ENCODE data around the gene RABGAP1. TPM values are rescaled to one million over a fixed set of nuclear protein-coding genes. Genes with fewer than 3 reads are reported as not detected.
A peak's percentile ranks its signal among the peaks of the same experiment; 100 is the strongest.

The RABGAP1 gene
- total RNA-seq, 1 donor from 2014 or later: 60.2 TPM

DNA sequence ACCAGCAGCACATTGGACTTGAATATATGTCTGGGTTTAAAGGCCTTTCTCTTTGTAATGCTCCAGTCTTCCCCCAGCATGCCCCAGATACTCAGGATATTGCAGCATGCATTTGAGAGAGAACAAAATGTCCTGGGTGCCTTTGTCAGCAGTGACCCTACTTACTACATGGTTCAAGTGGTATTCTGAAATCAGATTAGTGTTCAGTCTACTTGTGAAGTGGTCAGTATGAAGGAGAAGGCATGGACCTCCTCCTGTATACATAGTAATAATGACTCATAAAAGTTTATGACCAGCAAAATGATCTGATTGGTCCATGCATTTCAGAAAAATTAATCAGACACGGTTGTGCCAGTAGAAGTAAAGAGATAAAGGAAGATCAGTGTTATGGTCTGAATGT, 118.0 kb downstream of the RABGAP1 start:
- Histone ChIP-seq H3K9me3 (no peaks in the 10 kb centered on the region), H3K4me1 (peaks cover 9% of the 10 kb centered on the region), H3K4me3 (no peak overlapping the region), H3K36me3 (no peaks in the 10 kb centered on the region), H3K27ac (peak overlapping the region; percentile 2), H3K27me3 (no peaks in the 10 kb centered on the region)
- intact Hi-C loops (cut with DNase I): no loop called here
- no peak for DNase-seq (ENCODE audit: extremely low spot score in 2 of 2)
- TF ChIP-seq CTCF (IDR thresholded peaks at IDR 0.05) (no peak), POLR2A (IDR thresholded peaks at IDR 0.05) (no peak), POLR2AphosphoS5 (IDR thresholded peaks at IDR 0.05; ENCODE audit: insufficient read depth in 1 of 2, low read depth in 1 of 2) (no peak)

DNA sequence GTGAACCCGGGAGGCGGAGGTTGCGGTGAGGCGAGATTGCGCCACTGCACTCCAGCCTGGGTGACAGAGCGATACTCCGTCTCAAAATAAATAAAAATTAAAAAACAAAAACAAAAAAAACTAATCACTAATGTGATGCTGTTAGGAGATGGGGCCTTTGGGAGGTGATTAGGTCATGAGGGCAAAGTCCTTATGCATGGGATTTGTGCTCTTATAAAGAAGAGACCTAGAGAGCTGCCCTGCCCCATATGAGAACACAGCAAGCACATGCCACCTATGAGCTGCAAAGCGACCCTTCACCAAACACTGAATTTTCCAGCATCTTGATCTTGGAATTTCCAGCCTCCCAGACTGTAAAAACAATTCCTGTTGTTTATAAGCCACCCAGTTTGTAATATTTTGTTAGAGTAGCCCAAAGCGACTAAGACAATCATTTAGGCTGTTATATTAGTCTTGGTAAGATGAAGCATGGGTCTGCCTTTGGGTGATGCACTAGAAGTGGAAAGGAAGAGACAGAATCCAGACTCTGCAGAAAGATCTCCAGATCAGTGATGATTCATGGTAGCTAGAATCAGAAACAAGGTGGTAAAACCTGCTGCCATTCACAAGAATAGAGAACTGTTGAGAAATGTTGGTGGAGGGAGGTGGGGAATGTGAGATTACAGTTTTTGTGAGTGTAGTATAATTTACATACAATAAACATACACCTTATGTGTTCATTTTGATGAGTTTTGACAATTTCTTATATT, 118.8 kb downstream of the RABGAP1 start:
- TF ChIP-seq POLR2A (IDR thresholded peaks at IDR 0.05) (no peak), CTCF (IDR thresholded peaks at IDR 0.05) (no peak), POLR2AphosphoS5 (IDR thresholded peaks at IDR 0.05; ENCODE audit: insufficient read depth in 1 of 2, low read depth in 1 of 2) (no peak)
- H3K27ac ChIP-seq: peak overlapping the region; percentile 2
- no peak for DNase-seq (ENCODE audit: extremely low spot score in 2 of 2)
- intact Hi-C loops (cut with DNase I): no loop called here
- H3K36me3 ChIP-seq: no peaks in the 10 kb centered on the region
- H3K4me3 ChIP-seq: no peak overlapping the region
- no peaks in the 10 kb centered on the region for H3K9me3 ChIP-seq
- H3K27me3 ChIP-seq: no peaks in the 10 kb centered on the region
- peaks cover 9% of the 10 kb centered on the region for H3K4me1 ChIP-seq

DNA sequence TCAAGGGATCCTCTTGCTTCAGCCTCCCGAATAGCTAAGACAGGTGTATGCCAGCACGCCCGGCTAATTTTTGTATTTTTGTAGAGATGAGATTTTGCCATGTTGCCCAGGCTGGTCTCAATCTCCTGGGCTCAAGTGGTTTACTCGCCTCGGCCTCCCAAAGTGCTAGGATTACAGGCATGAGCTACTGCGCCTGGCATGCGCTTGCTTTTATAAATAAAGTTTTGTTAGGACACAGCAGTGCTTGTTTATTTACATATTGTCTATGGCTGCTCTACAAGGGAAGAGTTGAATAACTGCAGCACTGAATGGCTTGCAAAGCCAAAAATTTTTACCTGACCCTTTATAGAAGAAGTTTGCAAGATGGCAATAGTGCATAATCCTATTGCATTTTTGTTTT, 120.4 kb downstream of the RABGAP1 start:
- Histone ChIP-seq H3K9me3 (no peaks in the 10 kb centered on the region), H3K4me1 (peaks cover 9% of the 10 kb centered on the region), H3K27ac (no peak overlapping the region), H3K27me3 (no peaks in the 10 kb centered on the region), H3K4me3 (no peak overlapping the region), H3K36me3 (peaks cover 0 to 8% of the 10 kb centered on the region in 2 donors)
- intact Hi-C loops (cut with DNase I): no loop called here
- TF ChIP-seq CTCF (IDR thresholded peaks at IDR 0.05) (no peak), POLR2AphosphoS5 (IDR thresholded peaks at IDR 0.05; ENCODE audit: insufficient read depth in 1 of 2, low read depth in 1 of 2) (no peak)
- DNase-seq (ENCODE audit: extremely low spot score in 2 of 2): no peak

DNA sequence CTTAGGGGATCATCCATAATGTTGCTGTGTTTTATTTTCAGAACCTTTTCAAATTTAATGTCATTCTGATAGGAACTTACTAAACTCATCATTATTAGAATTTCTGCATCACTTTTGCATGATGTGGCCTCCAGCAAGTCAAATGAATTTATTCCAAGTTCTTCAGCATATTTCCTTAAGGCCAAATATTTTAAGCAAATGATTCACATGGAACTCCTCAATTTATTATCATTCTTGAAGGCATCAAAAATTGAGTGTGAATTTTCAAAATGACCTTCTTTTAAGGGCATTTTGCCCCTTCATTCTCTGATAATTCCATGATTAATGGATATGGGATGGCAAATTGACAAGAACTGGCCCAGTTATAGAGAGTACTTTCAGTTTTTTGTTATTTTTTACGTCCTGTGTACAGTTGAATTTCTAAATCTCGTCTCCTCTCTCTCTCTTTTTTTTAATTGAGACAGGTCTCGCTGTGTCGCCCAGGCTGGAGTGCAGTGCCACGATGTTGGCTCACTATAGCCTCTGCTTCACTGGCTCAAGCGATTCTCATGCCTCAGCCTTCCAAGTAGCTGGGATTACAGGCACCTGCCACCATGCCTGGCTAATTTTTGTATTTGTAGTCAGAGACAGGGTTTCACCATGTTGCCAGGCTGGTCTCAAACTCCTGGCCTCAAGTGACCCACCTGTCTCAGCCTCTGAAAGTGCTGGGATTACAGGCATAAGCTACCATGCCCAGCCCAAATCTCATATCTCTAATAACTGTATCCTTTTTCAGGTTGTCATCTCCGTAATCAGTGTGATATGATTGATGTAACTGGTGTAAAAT, 121.7 kb downstream of the RABGAP1 start:
- H3K27me3 ChIP-seq: no peaks in the 10 kb centered on the region
- TF ChIP-seq POLR2A (IDR thresholded peaks at IDR 0.05) (no peak), CTCF (IDR thresholded peaks at IDR 0.05) (no peak), POLR2AphosphoS5 (IDR thresholded peaks at IDR 0.05; ENCODE audit: insufficient read depth in 1 of 2, low read depth in 1 of 2) (no peak)
- no peak overlapping the region for H3K27ac ChIP-seq
- H3K9me3 ChIP-seq: no peaks in the 10 kb centered on the region
- intact Hi-C loops (cut with DNase I): no loop called here
- H3K36me3 ChIP-seq: peaks cover 0 to 15% of the 10 kb centered on the region in 2 donors
- no peak for DNase-seq (ENCODE audit: extremely low spot score in 2 of 2)
- peaks cover 9% of the 10 kb centered on the region for H3K4me1 ChIP-seq
- no peak overlapping the region for H3K4me3 ChIP-seq

DNA sequence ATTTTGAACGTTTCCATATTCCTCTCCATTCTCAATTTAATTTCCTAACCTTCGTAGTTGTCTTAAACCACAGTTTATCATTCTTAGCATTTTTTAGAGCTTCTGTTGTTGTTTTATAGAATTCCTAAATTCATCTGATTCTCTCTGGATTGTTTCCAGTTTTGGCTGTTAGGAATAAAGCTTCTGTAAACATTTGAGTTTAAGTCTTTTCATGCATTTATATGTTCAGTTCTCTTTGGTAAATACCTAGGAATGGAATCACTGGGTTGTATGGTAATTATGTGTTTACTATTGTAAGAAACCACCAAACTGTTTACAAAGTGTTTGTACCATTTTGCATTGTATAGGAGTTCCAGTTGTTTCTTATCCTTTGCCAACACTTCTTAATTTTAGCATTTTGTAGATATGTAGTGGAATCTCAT, 122.4 kb downstream of the RABGAP1 start:
- H3K36me3 ChIP-seq: peaks cover 0 to 15% of the 10 kb centered on the region in 2 donors
- intact Hi-C loops (cut with DNase I): no loop called here
- H3K4me3 ChIP-seq: no peak overlapping the region
- no peaks in the 10 kb centered on the region for H3K27me3 ChIP-seq
- no peak for DNase-seq (ENCODE audit: extremely low spot score in 2 of 2)
- H3K9me3 ChIP-seq: no peaks in the 10 kb centered on the region
- TF ChIP-seq POLR2AphosphoS5 (IDR thresholded peaks at IDR 0.05; ENCODE audit: insufficient read depth in 1 of 2, low read depth in 1 of 2) (no peak), CTCF (IDR thresholded peaks at IDR 0.05) (no peak), POLR2A (IDR thresholded peaks at IDR 0.05) (no peak)
- no peak overlapping the region for H3K27ac ChIP-seq
- peaks cover 9% of the 10 kb centered on the region for H3K4me1 ChIP-seq

Measured in vagina (tissue), 2 donors.